Erythroblast (primary cell): ENCODE measurements around the gene NPHP4.
A peak's percentile ranks its signal among the peaks of the same experiment; 100 is the strongest.

Experiments used
- DNase-seq, 2 experiments: peaks; one replicate each; lab custom pipeline; 2025; lab: John Stamatoyannopoulos, UW
- GATA1 ChIP-seq: IDR thresholded peaks from 2 replicates; pipeline ENCODE4 v1.6.1; 2011; ENCODE audit warnings: low read depth, mild to moderate bottlenecking, control low read depth, low read length, moderate library complexity
- POLR2A ChIP-seq: IDR thresholded peaks from 2 replicates; pipeline ENCODE4 v1.6.1; 2011; ENCODE audit warnings: mild to moderate bottlenecking, low read length

Gene NPHP4

GRCh38 chr1:5994713-5995621 lies 2.7 kb upstream of the NPHP4 start:
- DNase-seq, result no peak
- no peak for TF ChIP-seq GATA1
- no peak for TF ChIP-seq POLR2A

- TF ChIP-seq GATA1, result no peak
- no peak for TF ChIP-seq POLR2A
- DNase-seq, result peak; percentile 27 to 57
These were observed 1.6 kb upstream of the NPHP4 start for GRCh38 chr1:5993556-5994491.

- TF ChIP-seq GATA1 (no peak), POLR2A (no peak)
- peak in 1 of 2 experiments; percentile 45 for DNase-seq
These were observed 760 bp upstream of the NPHP4 start for GRCh38 chr1:5992814-5993555.

- TF ChIP-seq POLR2A (no peak), GATA1 (no peak)
- DNase-seq, result peak; percentile 57 to 63
These were observed 722 bp downstream of the NPHP4 start for GRCh38 chr1:5991381-5992025.

GRCh38 chr1:5990913-5991312 lies 1.3 kb downstream of the NPHP4 start:
- TF ChIP-seq GATA1, result no peak
- no peak for TF ChIP-seq POLR2A
- DNase-seq, result no peak

GRCh38 chr1:5989731-5990271 lies 2.4 kb downstream of the NPHP4 start:
- TF ChIP-seq GATA1 (no peak), POLR2A (no peak)
- DNase-seq, result no peak

- TF ChIP-seq GATA1 (no peak), POLR2A (no peak)
- no peak for DNase-seq
These were observed 3.0 kb downstream of the NPHP4 start for GRCh38 chr1:5989286-5989605.

GRCh38 chr1:5988596-5989285 lies 3.5 kb downstream of the NPHP4 start:
- TF ChIP-seq POLR2A (no peak), GATA1 (no peak)
- DNase-seq, result no peak

GRCh38 chr1:5986018-5986417 lies 6.2 kb downstream of the NPHP4 start:
- no peak for TF ChIP-seq GATA1
- no peak for DNase-seq

GRCh38 chr1:5985250-5985649 lies 7.0 kb downstream of the NPHP4 start:
- DNase-seq, result no peak
- TF ChIP-seq GATA1 (no peak), POLR2A (no peak)

GRCh38 chr1:5983361-5984103 lies 8.7 kb downstream of the NPHP4 start:
- no peak for TF ChIP-seq GATA1
- no peak for TF ChIP-seq POLR2A
- DNase-seq, result no peak
